A172 (cell line): Measurements from ENCODE around the gene AK8. TPM values are rescaled to one million over a fixed set of nuclear protein-coding genes. Genes with fewer than 3 reads are reported as not detected.

Source experiments
- DNase-seq: peaks from one replicate; pipeline ENCODE4 v3.0.0-alpha.2; 2015; ENCODE audit warnings: low spot score
- total RNA-seq: library from RNA; depleted of rRNA; stranded (reverse); fragments of >200 nt; shearing (Covaris generic); gene quantifications from 2 replicates; pipeline ENCODE4 v1.2.3, GENCODE V29; 2014

Gene AK8
- total RNA-seq, 1 experiment from 2014 or later, result 0.90 TPM

DNA sequence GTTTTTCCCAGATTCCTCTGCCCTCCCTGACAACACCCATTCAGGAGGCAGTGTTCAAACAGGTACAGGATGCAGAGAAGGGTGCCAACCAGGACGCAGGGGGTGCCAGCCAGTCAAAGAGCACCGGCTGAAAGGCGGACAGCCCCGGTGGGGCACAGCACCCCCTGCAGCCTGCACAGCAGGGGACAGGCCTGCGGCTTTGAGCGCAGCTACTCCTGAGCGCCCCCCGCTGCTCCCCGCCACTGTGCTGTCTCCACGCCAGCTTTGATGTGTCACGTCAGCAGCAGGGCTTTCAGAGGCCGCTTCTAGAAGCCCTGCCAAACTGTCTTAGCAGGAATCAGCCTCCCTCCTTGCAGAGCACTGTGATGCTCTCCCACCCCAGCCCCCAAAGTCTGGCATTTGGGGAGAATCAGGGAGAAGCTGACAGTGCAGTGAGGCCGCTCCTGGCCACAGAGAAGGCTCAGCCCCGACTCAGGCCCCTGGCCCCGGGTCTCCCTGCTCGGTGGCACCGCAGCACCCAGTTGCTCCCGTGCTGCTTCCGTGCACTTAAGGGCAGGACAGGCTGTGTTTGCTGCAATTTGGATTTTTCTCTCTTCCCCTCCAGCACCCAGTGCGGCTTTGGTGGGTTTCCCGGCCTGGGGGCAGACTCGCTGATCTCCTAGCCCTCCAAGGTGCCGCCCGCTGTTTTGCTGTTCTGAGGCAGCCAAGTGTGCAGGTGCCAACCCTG, 20.3 kb downstream of the AK8 start:
- DNase-seq, result peak; percentile 42

DNA sequence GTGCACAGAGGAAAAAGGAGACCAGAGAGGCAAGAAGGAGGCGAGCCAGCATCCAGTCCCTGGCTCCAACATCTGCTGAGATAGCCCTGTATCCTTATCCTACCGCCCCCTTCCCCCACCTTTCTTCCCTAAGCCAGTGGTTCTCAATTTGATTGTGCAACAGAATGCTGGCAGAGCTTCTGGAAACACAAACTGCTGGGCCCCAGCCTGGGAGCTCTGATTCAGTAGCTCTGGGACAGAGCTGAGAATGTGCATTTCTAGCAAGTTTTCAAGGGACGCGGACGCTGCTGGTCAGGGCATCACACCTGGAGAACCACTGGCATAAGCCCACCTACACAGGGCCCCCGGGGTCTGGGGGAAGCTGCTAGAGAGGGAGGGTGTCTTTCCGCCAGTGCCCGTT, 21.1 kb downstream of the AK8 start:
- peak; percentile 10 for DNase-seq

GRCh38 chr9:132855904-132856303, 22.2 kb downstream of the AK8 start:
- DNase-seq, result no peak

DNA sequence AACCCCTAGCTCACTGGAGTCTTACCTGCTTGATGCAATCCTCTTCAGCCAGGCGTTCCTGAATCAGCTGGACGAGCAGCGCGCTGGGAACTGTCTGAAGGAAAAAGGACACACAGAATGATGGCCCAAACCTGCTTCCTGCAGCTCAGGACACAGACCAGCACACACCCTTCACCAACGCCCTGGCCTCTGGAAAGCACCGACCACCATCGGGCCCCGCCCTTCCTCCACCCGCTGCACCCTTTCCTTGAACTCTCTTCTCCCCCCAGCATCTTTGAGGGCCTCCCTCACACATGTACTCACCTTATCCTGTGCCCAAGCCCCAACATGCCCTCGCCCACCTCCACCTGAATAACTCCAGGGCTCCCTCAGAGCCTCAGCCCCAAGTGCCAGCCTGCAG, 23.3 kb downstream of the AK8 start:
- no peak for DNase-seq

- DNase-seq, result no peak
These were observed 24.6 kb downstream of the AK8 start for GRCh38 chr9:132853482-132853881.

GRCh38 chr9:132849185-132849706, 28.8 kb downstream of the AK8 start:
- no peak for DNase-seq

GRCh38 chr9:132846918-132847515, 31.1 kb downstream of the AK8 start:
- DNase-seq, result no peak

DNA sequence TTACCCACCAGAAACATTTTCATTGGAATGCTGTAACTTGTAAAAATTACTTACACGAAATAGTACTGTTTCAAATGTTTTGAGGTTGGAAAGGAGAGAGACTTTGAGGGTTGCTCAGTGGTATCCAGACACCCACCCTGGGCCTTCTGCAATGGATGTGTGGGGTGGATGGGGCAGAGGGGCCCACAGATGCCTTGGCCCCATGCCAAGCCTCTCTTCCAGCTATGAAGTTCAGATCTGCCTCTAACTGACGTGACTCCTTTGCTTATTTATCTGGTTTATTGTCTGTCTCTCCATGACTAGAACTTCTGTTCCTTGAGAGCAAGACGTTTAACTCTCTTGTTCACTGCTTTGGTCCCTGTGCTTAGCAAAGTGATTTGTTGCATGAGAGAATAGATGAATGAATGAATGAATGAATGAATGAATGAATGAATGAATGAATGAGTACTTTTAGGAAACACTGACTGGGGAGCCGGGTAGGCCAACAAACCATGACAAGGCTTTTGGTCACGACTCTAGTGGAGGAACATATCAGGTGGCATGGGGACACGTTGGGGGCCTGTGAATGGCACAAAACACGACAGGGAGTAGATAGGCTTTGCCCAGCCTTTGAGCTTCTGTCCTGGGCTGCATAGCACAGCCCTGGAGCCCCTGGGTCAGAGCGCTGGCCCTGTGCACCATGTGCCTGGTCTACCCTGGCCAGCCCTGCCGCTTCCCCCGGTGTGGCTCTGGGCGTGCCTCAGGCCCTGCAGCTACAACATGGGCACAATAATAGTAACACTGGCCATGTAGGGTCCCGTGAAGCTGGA, 31.8 kb downstream of the AK8 start:
- DNase-seq, result no peak

GRCh38 chr9:132842124-132843044, 35.7 kb downstream of the AK8 start:
- DNase-seq, result no peak

- DNase-seq, result no peak
These were observed 37.1 kb downstream of the AK8 start for GRCh38 chr9:132840980-132841379.

DNA sequence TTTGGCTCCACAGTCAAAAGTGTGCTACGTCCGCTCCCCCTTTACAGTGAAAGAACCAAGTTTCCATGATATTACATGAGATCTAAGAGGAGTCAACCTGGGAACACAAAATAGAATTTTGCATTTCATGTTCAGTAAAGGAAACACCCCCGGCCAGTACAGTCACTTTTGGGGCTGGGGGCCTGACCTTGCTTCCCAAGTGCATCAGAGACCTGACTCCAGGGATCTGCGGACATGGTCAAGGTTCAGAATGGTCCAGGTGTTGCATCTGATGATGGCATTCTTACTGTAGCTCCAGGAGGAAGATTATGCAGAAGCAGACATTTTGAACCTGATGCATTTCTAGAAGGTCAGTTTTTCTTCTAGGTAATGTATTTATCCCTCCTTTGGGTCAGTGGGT, 39.8 kb downstream of the AK8 start:
- DNase-seq, result no peak

DNA sequence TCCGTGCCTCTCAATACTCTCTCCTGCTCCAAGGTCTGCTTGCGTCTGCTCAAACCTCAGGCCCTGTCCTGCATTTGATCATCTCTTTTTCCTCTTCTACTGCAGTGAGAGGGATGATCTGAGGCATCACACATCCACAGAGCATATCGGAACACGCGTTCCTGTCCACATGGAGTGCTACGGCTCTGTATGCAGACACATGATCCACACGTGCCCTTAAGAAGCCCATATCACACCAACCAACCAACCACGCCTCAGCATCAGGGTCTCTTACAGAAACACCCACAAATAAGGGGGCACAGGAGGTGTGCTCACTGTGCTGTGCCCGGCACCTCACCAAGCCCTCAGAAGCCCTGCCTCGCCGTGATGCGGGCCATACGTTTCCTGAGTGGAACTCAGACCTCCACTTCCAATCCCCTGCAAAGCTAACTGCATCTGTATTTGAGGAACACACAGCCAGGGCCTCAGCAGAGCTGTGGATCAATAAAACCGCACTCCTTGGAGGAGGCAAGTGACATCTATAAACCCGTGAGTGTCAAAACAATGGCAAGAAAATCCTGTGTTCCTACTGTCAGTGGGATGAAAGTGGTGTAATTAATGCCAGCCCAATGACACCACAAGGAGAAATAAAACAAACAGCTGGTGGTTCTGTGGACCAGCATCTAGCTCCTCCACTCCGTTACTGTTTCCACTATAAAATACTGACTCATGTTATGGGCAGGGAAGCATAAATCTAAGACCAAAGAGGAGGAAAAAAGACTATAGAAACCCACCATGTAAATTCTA, 40.4 kb downstream of the AK8 start:
- no peak for DNase-seq

- no peak for DNase-seq
These were observed 43.7 kb downstream of the AK8 start for GRCh38 chr9:132834343-132834742.

DNA sequence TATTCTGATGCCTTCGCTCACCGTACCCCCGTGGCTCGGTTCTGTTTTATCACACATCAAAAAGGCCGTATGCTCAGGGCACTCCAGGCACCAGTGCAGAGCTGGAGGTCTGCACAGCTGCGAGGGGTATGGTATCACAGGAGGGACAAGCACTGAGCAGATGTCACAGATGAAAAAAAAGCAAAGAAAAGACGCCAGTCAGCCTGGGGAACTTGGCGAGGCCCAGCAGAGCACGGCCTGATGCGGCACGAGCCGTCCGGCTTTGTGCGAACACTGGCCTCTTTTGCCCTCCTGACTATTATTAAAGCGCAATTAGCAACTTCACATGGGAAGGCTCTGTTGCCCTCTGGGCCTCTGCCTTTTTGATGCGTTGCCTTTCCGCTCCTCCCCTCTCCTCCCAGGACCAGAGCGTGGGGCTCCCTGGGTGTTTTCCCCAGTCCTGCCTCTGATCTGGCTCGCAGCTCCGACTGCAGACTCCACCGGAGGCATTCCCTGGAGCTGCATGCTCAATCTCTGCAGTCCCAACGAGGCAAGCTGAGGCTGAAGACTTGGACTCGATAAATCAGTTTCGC, 44.4 kb downstream of the AK8 start:
- no peak for DNase-seq

- no peak for DNase-seq
These were observed 45.8 kb downstream of the AK8 start for GRCh38 chr9:132832171-132832881.

GRCh38 chr9:132828201-132828770, 49.8 kb downstream of the AK8 start:
- no peak for DNase-seq

DNA sequence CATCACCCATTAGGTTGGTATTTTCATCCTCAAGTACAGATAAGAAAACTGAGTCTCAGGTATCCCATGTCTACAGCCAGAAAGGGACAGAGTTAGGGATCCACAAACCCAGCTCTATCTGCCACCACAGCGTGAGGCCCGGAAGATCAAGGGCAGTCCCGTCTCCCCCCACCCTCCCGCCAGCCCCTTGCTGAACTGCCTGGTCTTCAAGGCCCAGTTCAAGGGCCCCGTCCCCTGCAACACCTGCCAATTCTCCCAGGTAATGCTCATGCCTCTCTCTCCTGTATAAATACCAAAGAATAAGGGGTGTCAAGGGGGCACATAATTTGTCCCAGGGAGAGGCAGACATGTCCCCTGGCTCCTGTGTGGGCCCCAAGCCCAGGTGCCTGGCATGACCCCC, 50.7 kb downstream of the AK8 start:
- DNase-seq, result no peak

- DNase-seq, result no peak
These were observed 51.3 kb downstream of the AK8 start for GRCh38 chr9:132826621-132827365.

- DNase-seq, result no peak
These were observed 52.0 kb downstream of the AK8 start for GRCh38 chr9:132826131-132826530.
